ENCODE measurements around the gene ATP5IF1. TPM values are rescaled to one million over a fixed set of nuclear protein-coding genes. Genes with fewer than 3 reads are reported as not detected.

Gene ATP5IF1
- total RNA-seq, 4 donors from 2014 or later, result 100 to 145 (median 118) TPM

GRCh38 chr1:28259252-28259933 lies 23.5 kb downstream of the ATP5IF1 start, which contains the start of gene SESN2:
SESN2 (plus strand) TSS chr1:28259518; CDS start chr1:28259848, 330 bp downstream.
- TF ChIP-seq, protein P1, sequence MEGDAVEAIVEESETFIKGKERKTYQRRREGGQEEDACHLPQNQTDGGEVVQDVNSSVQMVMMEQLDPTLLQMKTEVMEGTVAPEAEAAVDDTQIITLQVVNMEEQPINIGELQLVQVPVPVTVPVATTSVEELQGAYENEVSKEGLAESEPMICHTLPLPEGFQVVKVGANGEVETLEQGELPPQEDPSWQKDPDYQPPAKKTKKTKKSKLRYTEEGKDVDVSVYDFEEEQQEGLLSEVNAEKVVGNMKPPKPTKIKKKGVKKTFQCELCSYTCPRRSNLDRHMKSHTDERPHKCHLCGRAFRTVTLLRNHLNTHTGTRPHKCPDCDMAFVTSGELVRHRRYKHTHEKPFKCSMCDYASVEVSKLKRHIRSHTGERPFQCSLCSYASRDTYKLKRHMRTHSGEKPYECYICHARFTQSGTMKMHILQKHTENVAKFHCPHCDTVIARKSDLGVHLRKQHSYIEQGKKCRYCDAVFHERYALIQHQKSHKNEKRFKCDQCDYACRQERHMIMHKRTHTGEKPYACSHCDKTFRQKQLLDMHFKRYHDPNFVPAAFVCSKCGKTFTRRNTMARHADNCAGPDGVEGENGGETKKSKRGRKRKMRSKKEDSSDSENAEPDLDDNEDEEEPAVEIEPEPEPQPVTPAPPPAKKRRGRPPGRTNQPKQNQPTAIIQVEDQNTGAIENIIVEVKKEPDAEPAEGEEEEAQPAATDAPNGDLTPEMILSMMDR (IDR thresholded peaks at IDR 0.05; ENCODE audit: low read depth), result no peak

- TF ChIP-seq, protein P1 (IDR thresholded peaks at IDR 0.05; ENCODE audit: low read depth), result no peak
These were observed 24.2 kb downstream of the ATP5IF1 start for GRCh38 chr1:28259934-28260802.

DNA sequence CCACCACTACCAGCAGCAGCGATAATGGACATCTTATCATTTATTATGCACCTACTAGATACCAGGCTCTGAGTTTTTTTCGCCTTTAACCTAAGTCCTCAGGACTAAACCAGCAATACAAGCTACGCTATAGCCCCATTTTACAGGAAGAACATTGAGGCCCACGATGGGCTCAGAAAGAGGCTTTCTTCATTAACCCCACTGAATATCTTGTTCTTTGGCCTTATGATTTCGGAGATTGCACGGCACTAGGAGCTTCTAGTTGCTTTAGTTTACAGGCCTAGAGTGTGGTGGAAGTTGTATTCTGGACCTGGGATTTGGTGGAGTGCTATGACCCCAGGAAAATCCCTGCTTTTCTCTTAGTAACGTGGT lies 24.9 kb downstream of the ATP5IF1 start:
- TF ChIP-seq, protein P1 (IDR thresholded peaks at IDR 0.05; ENCODE audit: low read depth), result no peak

DNA sequence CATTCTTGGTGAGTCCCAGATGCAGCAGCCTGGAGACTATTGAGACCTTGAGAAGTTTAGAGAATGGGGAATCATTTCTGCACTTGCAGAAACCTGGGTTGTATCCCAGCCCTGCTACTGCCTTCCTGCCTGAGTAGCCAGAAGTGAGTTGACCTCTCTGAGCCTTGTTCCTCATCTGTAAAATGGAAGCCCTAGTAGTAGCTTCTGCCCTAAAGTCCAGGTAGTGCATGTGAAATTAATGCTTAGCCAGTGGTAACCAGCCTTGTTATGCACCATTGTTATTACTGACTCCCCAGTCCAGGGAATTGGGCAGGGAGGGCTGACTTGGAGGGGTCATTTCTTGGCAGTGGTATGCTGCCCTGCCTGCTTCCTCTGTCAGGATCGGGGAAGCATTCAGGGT lies 29.0 kb downstream of the ATP5IF1 start:
- TF ChIP-seq, protein P1 (IDR thresholded peaks at IDR 0.05; ENCODE audit: low read depth), result no peak

- TF ChIP-seq, protein P1 (IDR thresholded peaks at IDR 0.05; ENCODE audit: low read depth), result no peak
These were observed 29.7 kb downstream of the ATP5IF1 start for GRCh38 chr1:28265577-28265976.

- TF ChIP-seq, protein P1 (IDR thresholded peaks at IDR 0.05; ENCODE audit: low read depth), result no peak
These were observed 31.0 kb downstream of the ATP5IF1 start for GRCh38 chr1:28266920-28267322.

DNA sequence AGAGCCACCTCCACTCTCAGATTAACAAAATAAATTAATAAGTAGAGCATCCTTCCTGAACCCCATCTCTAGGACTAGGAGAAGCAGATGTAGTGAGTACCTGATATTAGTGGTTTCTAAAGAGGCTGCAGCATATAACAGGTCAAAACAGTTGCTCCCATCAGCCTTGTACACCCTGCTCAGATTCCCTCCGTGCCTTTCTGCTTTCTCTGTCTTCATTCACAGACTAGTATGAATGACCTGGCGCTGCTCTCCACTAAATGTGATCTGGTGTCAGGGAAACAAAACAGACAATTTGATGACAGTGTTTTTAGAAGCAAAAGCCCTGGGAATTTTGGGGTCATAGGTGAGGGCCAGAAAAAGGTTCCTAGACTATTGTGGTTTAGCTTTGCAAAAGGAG lies 31.7 kb downstream of the ATP5IF1 start:
- TF ChIP-seq, protein P1 (IDR thresholded peaks at IDR 0.05; ENCODE audit: low read depth), result no peak
